Keratinocyte (primary cell): ENCODE results near the gene PLA2G4D. TPM values are rescaled to one million over a fixed set of nuclear protein-coding genes. Genes with fewer than 3 reads are reported as not detected.

Experiments
- DNase-seq: peaks from one replicate; pipeline ENCODE4 v3.0.0-alpha.2; 2011; ENCODE audit warnings: low read depth, missing footprints, low spot score
- FAIRE-seq: peaks from 2 replicates; lab custom pipeline; 2011; peaks lifted over from hg19 to GRCh38; lab: Jason Lieb, UNC
- H2AFZ ChIP-seq: 2 replicates; pipeline ENCODE4 v1.6.0; 2012; ENCODE audit warnings: low read length, control low read depth, inconsistent platforms; ENCODE audit not compliant: control insufficient read depth
- H3K27ac ChIP-seq: 2 replicates; pipeline ENCODE4 v1.5.1; 2011; ENCODE audit warnings: low read length; ENCODE audit not compliant: control insufficient read depth, insufficient read depth
- H3K27me3 ChIP-seq: 3 replicates; pipeline ENCODE4 v1.6.0; 2011; ENCODE audit warnings: low read length; ENCODE audit not compliant: control insufficient read depth, insufficient read depth; ENCODE audit errors: extremely low read depth
- H3K36me3 ChIP-seq, 2 experiments: 2 replicates in 1 of 2; 3 replicates in 1 of 2; pipeline ENCODE4 v1.5.1; 2011; ENCODE audit warnings: low read length in 2 of 2, mild to moderate bottlenecking in 1 of 2; ENCODE audit not compliant: control insufficient read depth in 2 of 2, insufficient read depth in 2 of 2; ENCODE audit errors: extremely low read depth in 1 of 2
- H3K4me1 ChIP-seq: 3 replicates; pipeline ENCODE4 v1.5.1; 2011; ENCODE audit warnings: low read length; ENCODE audit not compliant: control insufficient read depth, insufficient read depth; ENCODE audit errors: extremely low read depth
- H3K4me2 ChIP-seq: 3 replicates; pipeline ENCODE4 v1.6.0; 2011; ENCODE audit warnings: low read depth, low read length; ENCODE audit not compliant: control insufficient read depth, insufficient read depth; ENCODE audit errors: extremely low read depth
- H3K4me3 ChIP-seq, 3 experiments: fragments of 200-600 bp in 1 of 3; sonication (generic) in 1 of 3; 2 replicates in 2 of 3; 3 replicates in 1 of 3; pipeline ENCODE4 v1.5.1; 2011 to 2016; ENCODE audit warnings: low read length in 3 of 3, mild to moderate bottlenecking in 3 of 3, control low read depth in 2 of 3, inconsistent platforms in 1 of 3, low read depth in 1 of 3, mixed read lengths in 1 of 3, mixed run types in 1 of 3, moderate library complexity in 1 of 3; ENCODE audit not compliant: control insufficient read depth in 2 of 3, insufficient read depth in 2 of 3; ENCODE audit errors: extremely low read depth in 1 of 3
- H3K79me2 ChIP-seq: 2 replicates; pipeline ENCODE4 v1.6.0; 2012; ENCODE audit warnings: low read length; ENCODE audit not compliant: control insufficient read depth, insufficient read depth
- H3K9ac ChIP-seq: 3 replicates; pipeline ENCODE4 v1.6.0; 2011; ENCODE audit warnings: low read length; ENCODE audit not compliant: control insufficient read depth, insufficient read depth; ENCODE audit errors: extremely low read depth
- H3K9me1 ChIP-seq: 3 replicates; pipeline ENCODE4 v1.6.0; 2011; ENCODE audit warnings: low read length; ENCODE audit not compliant: control insufficient read depth, insufficient read depth; ENCODE audit errors: extremely low read depth
- H3K9me3 ChIP-seq: 2 replicates; pipeline ENCODE4 v1.5.1; 2012; ENCODE audit warnings: low read depth, low read length; ENCODE audit not compliant: control insufficient read depth
- H4K20me1 ChIP-seq: 3 replicates; pipeline ENCODE4 v1.6.0; 2011; ENCODE audit warnings: low read length; ENCODE audit not compliant: control insufficient read depth, insufficient read depth; ENCODE audit errors: extremely low read depth
- EZH2 ChIP-seq: IDR thresholded peaks from one replicate; pipeline ENCODE4 v1.6.1; 2012; ENCODE audit warnings: inconsistent platforms, mild to moderate bottlenecking, low read length, moderate library complexity
- dilution Hi-C: fragments of 300-500 bp; cut with MboI; formaldehyde crosslinking; loops from one replicate; pipeline ENCODE4 v1.7.0; 2020; ENCODE audit warnings: low sequenced_read_pairs; ENCODE audit not compliant: extremely low pct_ligation_motif_present
- polyA plus RNA-seq, 5 experiments: library from polyadenylated mRNA; depleted of rRNA in 3 of 5; stranded (reverse) in 3 of 5; stranded (forward) in 1 of 5; unstranded in 1 of 5; fragments of >200 nt; gene quantifications; 1 replicate in 1 of 5; 2 replicates in 3 of 5; 3 replicates in 1 of 5; pipeline versions ENCODE4 v1.2.1 to v1.2.3, GENCODE V29; 2011 to 2012; ENCODE audit warnings: missing spikeins in 2 of 5, low read depth in 1 of 5, low replicate concordance in 1 of 5
- TF ChIP-seq, protein P1 (sequence below), 3 experiments: IDR thresholded peaks in 1 of 3; conservative IDR thresholded peaks in 1 of 3; optimal IDR thresholded peaks in 1 of 3; 2 replicates in 2 of 3; 3 replicates in 1 of 3; pipeline versions ENCODE3 to v1.5.1; 2011; ENCODE audit warnings: low read length in 3 of 3, mild to moderate bottlenecking in 3 of 3, moderate library complexity in 2 of 3, control low read depth in 1 of 3, inconsistent platforms in 1 of 3; ENCODE audit not compliant: insufficient read depth in 2 of 3; ENCODE audit errors: extremely low read depth in 1 of 3

PLA2G4D gene
- polyA plus RNA-seq, 1 donor (not counting 4 experiments of a cell fraction or from before 2014, with no cell fraction given): 0.69 TPM

DNA sequence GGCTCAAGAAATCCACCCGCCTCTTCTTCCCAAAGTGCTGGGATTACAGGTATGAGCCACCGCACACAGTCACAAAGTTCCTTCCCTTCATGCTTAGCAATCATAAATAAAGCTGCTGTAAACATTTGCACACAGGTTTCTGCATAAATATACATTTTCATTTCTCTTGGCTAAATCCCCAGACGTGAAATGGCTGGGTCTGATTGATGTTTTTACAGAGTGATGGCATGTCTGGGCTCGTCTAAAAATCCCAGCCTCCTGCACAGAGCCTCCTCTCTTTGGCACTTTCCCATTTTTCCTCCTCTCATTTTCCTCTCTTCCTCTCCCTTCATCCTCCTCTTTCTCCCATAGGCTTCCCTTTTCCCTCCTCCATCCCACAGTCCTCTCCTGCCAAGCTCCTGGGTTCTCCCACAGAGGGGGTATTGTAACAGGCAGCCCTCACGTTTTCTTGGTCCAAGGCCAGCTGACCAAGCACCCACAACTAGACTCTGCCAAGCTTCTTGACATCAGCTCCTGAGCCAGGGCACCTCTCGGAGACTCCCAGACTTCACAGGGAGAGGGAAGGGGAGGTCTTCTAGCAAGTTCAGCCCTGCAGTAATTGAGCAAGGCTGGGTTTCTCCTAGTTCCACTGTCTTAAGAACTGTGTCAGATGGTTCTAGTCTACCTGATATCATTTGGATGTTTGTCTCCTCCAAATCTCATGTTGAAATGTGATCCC lies 63.0 kb downstream of the PLA2G4D start:
- TF ChIP-seq, protein P1, sequence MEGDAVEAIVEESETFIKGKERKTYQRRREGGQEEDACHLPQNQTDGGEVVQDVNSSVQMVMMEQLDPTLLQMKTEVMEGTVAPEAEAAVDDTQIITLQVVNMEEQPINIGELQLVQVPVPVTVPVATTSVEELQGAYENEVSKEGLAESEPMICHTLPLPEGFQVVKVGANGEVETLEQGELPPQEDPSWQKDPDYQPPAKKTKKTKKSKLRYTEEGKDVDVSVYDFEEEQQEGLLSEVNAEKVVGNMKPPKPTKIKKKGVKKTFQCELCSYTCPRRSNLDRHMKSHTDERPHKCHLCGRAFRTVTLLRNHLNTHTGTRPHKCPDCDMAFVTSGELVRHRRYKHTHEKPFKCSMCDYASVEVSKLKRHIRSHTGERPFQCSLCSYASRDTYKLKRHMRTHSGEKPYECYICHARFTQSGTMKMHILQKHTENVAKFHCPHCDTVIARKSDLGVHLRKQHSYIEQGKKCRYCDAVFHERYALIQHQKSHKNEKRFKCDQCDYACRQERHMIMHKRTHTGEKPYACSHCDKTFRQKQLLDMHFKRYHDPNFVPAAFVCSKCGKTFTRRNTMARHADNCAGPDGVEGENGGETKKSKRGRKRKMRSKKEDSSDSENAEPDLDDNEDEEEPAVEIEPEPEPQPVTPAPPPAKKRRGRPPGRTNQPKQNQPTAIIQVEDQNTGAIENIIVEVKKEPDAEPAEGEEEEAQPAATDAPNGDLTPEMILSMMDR (optimal IDR thresholded peaks at IDR 0.05 in 1 of 3, IDR thresholded peaks at IDR 0.05 in 1 of 3, conservative IDR thresholded peaks at IDR 0.05 in 1 of 3; ENCODE audit: extremely low read depth in 1 of 3, insufficient read depth in 2 of 3, low read length in 3 of 3): no peak
- no peak for TF ChIP-seq EZH2
- dilution Hi-C loops: no loop called here
- DNase-seq (no peak), FAIRE-seq (peak; percentile 20)
- Histone ChIP-seq H2AFZ (peak overlapping the region; percentile 1), H3K9me3 (no peaks in the 10 kb centered on the region), H3K27ac (peak overlapping the region; percentile 28), H3K27me3 (no peaks in the 10 kb centered on the region), H3K9ac (no peak overlapping the region), H4K20me1 (no peaks in the 10 kb centered on the region), H3K79me2 (no peaks in the 10 kb centered on the region), H3K4me2 (peak overlapping the region; percentile 45), H3K9me1 (no peaks in the 10 kb centered on the region), H3K4me3 (no peak overlapping the region), H3K4me1 (peaks cover 29% of the 10 kb centered on the region), H3K36me3 (no peaks in the 10 kb centered on the region)

DNA sequence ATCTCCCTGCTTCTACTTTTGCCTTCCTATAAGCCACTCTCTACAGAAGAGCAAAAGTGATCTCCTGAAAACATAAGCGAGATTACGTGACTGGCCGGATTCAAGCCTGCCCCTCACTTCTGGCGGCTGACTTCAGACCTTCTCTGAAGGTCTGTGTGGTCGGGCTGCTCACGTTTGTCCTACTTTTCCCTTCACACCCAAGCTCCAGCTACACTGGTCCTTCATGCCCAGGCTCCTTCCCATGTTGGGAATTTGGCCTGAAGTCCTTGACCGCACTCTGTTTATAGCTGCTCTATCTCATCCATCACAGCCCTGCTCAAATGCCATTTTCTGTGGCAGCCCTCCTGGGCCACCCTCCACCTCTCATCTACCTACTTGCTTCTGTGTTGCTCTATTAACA lies 66.8 kb downstream of the PLA2G4D start:
- FAIRE-seq: no peak
- no peak overlapping the region for H3K27ac ChIP-seq
- H2AFZ ChIP-seq: no peak overlapping the region
- no peaks in the 10 kb centered on the region for H3K79me2 ChIP-seq
- no peaks in the 10 kb centered on the region for H4K20me1 ChIP-seq
- dilution Hi-C loops: no loop called here
- H3K4me3 ChIP-seq: no peak overlapping the region
- no peaks in the 10 kb centered on the region for H3K36me3 ChIP-seq
- no peak for TF ChIP-seq EZH2
- TF ChIP-seq, protein P1 (optimal IDR thresholded peaks at IDR 0.05 in 1 of 3, IDR thresholded peaks at IDR 0.05 in 1 of 3, conservative IDR thresholded peaks at IDR 0.05 in 1 of 3; ENCODE audit: extremely low read depth in 1 of 3, insufficient read depth in 2 of 3, low read length in 3 of 3): no peak
- no peak overlapping the region for H3K4me2 ChIP-seq
- H3K9me1 ChIP-seq: no peaks in the 10 kb centered on the region
- no peak overlapping the region for H3K9ac ChIP-seq
- no peaks in the 10 kb centered on the region for H3K27me3 ChIP-seq
- no peak for DNase-seq
- peaks cover 14% of the 10 kb centered on the region for H3K4me1 ChIP-seq
- no peaks in the 10 kb centered on the region for H3K9me3 ChIP-seq
